HG02759 (cell line): ENCODE results near the gene FKRP.
A peak's percentile ranks its signal among the peaks of the same experiment; 100 is the strongest.

Experiments
- ATAC-seq: cut with Tn5 transposase; IDR thresholded peaks from one replicate; pipeline ENCODE4 v1.9.1; 2021; ENCODE audit warnings: mild to moderate bottlenecking, moderate library complexity; ENCODE audit not compliant: unreplicated experiment

Gene FKRP

DNA sequence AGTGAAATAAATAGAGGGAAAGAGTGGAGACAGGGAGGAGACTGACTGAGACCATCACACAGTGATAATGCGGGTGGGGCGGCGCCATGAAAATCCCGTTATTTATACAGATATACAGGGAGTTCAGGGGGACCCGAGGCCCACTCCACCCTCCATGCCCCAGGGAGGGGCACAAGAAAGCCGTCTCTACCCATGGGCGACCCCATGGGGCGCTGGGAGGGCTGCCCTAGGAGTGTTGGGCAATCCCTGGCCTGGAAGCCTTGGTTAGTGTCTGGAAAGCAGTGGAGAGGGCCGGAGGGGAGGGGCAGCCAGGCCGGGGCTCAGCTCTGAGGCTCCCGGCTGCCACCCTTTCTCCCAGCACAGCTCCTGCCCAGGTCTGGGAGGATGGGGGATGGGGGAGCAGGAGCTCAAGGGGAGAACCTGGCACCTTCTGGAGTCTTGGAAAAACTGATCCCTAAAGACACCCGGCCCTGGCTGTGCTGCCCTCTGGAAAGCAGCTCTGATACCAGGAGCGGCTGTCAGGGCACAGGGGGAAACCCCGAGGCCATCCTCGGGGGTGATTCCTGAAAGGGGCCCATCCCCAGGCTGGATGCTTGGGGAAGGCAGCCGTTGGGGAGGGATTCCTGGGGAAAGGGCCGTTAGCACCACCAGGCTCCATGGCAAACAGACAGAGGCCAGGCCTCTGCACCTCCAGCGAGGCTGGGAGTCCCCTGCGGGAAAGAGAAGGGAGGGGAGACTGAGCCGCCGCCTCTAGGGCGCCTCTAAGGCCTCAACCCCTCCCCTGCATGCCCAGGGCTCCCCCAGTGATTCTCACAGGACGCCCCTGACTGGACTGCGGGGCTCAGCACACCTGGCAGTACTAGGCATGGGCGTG, 26.0 kb upstream of the FKRP start:
- ATAC-seq = no peak

DNA sequence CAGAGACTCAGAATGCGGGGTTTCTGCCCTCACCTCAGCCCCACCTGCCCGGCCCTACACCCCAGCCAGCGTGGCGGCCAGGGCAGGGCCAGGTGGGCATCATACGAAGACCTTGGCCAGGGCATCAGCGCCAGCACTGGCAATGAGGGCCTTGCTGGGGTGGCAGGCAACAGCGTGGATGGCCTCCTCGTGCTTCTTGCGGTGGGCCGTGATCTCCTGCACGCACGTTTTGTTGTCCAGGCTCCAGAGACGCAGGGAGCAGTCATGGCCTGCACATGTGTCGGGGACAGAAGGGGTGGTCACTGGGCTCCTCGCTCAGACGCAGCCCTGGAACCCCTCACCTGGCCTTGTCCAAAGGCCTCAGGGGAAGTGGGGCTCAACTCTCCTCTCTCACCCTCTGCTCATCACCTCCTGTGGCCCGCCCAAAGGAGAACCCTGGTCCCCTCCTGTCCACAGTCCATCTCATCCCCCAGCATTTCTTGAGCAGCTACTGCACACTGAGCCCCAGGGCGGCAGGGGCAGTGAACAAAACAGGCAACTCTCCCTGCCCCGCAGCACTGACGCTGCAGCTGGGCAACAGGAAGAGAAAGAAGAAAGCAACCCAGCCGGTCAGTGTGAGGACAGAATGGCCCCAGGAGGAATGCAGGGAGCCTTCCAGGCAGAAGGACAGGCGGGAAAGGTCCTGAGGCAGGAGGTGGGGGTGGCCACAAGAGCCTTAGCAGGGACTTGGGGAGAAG, 25.2 kb upstream of the FKRP start:
- no peak for ATAC-seq

DNA sequence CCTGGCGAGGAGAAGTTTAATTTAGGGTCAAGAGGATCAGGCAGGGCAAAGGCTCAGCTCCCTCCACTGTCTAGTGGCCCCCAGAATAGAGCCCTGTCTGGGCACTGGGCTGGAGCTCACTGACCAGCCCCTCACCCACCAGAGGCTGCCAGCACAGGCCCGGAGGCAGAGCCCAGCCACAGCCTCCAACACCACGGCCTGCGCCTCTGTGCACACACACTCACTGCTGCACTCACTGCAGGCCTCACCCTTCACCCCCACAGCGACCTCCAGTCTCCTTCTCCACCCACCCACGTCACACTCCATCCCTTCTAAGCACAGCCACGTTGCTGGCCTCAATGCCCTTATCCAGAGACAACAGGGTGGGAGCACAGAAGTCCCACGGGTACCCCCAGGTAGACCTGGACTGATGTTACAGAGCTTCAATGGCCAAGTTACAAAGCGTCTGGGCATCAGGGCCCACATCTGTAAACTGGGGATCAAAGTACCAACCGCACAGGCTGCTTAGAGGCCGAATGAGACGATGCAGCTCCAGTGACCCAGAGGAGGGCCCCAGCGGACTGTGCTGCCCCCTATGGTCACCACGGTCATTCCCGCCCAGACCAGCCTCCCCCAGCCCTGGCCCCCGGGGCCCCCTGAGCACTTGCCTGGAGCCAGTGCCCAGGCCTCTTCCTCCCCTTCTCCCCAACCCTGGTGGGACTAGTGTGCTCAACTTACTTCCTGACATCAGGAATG, 24.4 kb upstream of the FKRP start:
- no peak for ATAC-seq

DNA sequence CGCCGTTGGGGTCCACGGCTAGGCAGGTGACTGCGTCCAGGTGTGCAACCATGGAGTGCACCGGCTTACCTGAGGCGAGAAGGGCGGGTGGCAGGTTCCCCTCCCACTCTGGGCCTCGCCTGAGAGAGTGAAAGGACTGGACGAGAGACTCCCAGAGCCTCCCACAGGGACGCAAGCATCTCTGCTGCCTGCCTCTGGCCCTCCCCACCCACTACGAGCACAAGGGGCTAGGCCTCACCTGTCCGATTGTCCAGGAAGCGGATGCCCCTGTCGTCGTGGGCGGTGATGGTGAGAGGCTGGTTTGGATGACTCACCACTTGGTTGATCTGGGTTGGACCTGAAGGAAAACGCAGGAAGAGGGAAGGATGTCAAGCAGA, 23.9 kb upstream of the FKRP start:
- ATAC-seq = no peak

DNA sequence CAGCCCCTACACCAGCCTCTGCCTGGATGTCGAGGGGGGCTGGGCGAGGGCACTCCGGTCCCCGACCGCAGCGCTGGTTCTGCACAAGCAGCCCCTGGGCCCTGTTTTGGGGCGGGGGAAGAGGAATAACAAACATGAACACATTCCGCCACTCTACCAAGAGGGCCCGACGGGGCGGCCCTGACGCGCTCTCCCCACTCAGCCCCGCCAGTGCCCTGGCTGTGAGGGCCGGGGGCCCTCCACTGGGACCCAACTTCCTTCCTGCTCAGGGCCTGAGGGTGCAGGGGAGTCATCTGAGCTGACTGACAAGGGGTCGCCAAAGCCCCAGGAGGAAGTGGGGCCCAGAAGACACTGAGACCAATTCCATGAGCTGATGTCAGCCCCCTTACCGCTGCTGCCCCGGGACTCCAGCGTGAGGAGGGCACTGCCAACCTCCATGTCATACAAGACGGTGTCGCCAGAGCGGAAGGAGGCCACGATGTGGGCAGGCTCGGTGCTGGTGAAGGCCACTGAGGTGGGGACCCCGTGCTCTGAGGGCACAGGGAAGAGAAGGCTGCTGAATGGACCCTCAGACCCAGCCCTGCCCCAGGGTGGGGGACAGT, 23.3 kb upstream of the FKRP start:
- ATAC-seq = no peak

DNA sequence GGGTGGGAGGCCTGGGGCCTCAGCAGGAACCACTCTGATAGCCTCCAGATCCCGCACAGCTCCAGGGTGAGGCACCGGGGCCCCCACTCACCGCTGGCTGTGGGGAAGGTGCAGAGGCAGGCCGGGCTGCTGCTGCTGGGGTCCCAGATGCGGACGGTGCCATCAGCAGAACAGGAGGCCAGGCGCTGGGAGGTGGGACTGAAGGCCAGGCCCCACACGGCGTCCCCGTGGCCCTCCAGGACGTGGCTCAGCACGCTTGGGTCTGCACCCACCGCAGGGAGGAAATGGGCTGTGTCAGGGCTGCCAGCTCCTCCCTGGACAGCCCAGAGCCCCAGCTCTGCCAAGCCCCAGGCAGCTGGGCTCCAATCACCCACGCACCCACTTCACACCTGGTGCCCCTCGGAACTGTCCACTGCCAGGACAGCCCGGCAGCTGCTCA, 22.8 kb upstream of the FKRP start:
- ATAC-seq = no peak

DNA sequence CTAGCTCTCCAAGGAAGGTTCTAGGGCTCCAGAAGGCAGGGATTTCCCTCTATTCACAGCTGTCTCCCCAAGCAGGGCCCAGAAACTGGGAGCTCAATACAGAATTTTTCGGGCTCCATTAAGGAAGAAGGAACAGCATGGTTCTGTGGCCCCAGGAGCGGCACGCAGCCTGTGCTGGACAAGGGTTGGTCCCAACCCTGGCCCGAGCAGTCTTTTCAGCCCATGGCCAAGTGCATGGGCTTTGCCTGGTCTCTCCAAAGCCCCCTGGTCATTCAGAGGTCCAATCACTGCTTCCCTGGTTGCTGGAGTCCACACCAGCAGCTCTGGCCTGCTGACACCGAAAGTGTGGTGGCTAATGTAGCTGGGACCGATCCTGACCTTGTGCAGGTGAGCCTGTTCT, 22.4 kb upstream of the FKRP start:
- no peak for ATAC-seq

DNA sequence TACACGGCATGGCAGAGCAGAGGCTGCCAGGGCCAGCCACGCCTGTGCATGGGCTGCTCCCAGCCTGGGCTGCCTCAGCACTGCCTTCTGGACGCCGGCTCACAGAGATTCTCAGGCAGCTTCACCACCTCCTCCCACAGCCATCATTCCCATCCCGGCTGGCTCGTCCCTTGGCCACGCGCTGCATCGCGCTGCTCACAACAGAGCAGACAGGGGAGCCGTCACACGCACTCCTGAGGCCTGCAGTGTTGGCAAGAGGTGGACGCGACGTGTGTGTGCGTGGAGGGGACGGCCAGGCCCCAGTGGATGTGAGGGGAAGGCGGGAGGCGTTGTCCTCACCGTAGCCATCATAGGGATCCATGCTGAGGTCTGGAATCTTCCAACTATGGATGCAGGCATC, 21.4 kb upstream of the FKRP start:
- ATAC-seq = no peak

DNA sequence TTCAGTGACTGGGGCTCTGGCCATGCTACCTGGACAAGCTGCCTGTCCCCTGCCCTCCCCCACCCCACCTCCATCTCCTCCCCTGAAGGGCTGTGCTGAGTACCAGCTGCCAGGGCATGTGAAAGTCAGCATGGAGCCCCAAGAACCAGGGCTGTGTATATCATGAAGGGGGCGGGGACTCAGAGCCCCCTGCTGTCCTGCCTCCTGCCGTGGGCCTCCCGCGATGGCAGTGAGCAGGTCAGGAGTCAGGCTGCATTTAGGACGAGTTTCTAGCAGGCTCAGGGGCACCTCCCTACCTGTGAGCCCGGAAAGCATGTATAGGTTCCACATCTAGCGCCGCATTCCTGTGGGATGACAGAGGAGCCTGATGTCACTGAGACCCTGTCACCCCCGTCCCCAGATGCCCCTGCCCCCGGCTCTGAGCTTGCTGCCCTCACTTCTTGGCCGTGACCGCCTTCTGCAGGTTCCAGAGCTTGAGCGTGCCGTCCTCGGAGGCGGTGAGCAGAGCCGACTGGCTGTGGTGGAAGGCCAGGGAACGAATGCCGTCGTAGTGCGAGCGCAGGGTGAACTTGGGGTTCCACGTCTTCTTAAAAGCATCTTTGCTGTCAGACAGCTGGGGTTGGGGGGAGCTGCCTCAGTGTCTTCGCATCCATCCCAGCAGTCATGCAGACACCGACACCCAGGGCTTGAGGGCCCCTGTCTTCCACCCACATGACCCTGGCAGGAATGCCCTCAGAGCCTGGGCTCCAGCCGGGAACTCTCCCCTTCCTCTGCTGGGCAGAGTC, 20.6 kb upstream of the FKRP start:
- ATAC-seq = no peak

DNA sequence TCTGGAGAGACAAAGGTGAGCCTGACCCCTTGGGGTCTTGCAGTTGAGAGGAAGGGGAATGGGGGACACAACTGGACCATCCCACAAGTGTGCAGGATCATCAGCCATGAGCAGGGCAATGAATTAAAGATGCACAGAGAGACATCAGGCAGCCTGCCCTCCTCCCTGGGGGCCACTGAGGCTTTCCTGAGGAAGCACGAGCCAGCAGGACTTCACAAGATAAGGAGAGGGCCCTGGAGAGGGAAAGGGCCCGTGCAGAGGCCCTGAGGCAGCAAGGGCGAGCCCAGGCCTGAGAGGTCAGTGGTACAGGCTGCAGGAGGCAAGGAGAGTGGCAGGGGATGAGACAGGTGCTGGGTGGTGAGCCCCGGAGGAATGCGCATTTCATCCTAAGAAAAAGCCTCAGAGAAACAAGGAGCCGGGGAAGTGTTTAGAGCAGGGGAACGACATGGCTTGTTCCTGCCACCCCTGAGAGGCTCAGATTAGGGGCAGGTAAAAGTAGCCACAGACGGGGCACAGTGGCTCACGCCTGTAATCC, 19.9 kb upstream of the FKRP start:
- no peak for ATAC-seq

DNA sequence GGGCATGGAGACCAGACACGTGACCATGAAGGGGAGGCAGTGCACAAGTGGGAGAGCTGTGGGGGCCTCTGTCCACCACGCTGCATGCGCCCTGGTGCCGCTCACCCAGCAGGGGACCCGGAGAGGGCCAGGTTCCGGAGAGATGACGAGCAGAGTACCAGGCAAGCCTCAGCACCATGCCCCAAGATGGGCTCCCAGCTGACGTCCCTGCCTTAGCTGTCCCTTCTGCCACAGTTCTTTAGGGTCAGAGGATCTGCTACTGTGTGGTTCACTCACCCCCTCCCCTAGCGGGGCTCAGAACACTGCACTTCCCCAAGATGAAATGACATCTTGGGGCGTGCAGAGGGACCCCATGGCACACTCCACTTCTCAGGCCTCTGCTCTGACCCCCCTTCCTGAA, 19.3 kb upstream of the FKRP start:
- ATAC-seq = no peak

DNA sequence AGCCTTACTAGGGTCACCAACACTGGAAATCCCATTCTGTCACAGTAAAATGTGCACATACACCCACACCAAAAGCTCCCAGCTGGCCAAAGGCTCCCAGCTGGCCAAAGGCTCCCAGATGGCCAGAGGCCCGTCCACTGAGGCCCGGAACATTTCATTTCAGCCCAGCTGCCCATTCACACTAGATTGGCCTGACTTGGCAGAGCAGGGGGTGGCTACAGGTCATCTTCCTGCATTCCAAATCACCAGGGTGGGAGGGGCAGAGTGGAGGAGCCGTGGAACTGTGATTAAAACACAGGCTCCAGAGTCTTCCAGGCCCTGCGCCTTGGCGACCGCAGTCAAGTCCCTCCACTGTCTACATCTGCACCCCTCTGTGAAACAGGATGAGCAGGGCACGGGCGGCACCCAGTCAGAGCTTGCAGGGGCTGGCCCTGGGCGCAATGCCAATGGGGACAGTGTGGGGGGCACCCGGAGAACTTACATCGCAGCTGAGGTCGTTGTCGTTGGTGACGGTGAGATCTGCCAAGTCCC, 18.8 kb upstream of the FKRP start:
- no peak for ATAC-seq

DNA sequence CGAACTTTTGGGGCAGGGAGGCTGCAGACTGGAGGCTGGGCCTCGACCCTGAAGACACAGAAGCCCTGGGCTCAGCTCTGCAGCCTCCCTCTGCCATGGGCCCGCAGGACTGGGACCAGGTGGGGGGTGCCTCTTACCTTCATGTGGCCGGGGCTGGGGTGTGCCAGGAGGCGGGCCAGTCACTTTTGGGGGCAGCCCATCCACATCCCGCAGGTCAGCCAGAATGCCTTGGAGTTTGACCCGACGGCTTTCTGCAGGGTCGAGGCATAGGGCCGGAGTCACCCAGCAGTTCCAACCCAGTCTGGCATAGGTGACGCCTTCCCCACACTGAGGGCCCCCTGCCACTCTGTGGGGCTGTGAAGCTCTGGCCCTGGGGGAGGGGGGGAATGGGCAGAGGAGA, 18.1 kb upstream of the FKRP start:
- no peak for ATAC-seq

DNA sequence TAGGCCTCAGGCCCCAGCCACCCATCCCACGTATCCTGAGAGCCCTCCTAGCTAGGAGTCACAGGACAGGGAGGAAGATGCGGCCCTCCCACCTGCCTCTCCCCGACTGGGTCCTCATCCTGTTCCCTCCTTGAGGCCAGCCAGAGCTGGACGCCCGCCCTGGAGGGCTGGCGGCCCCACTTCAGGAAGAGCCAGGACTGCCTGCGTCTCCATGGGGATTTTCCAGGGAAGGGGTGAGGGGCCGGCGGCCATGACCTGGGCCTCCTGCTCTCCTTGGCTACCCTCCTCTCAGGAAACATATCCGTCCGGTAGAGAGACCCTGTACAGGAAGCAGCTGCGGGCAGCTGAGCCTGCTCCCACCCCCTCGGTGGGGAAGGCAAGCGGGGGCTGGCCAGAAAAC, 17.6 kb upstream of the FKRP start:
- ATAC-seq = no peak

DNA sequence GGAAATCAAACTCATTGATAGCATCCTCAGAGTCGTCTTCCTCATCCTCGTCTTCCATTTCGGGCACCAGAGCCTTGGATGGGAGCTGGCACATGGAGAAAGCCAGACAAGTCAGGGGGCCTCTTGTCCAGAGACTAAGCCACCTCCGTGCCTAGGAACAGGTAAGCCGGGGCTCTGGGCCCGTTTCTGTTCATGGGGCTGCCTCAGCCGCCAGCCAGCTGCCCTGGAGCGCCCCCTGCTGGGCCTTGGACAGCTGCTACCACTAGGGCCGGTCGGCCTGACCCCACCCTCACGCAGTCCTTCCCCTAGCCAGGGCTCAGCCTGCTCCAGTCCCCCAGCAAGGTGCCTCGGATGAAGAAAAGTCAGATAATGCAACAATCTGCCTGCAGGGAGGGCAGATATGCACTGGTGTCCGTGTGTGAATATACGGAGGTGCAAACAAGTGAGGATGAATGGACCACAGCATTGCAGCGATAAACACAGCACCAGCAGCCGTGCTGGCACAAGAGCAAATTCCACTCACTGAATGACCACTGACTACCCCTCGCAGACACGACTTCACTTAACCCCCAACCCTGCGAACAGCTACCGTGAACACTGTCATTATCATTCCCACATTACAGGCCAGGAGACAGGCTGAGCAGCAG, 17.0 kb upstream of the FKRP start:
- peak; percentile 54 for ATAC-seq

DNA sequence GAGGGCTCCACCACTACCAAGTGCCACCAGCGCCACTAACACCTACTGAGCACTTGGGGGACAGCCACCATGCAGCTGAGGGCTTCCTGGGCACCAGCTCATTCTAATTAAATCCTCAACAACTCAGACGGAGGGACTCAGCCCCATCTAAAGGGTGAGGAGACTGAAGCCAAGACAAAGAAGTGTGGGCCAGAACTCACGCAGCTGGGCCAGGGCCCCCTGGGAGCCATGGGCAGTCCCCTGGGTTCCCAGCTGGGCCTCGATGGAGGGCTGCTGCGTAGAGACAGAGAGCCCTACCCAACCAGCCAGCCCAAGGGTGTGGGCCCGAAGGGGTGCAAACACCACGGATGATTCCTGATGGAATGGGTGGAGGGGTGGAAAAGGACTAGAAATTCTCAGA, 16.2 kb upstream of the FKRP start:
- no peak for ATAC-seq

DNA sequence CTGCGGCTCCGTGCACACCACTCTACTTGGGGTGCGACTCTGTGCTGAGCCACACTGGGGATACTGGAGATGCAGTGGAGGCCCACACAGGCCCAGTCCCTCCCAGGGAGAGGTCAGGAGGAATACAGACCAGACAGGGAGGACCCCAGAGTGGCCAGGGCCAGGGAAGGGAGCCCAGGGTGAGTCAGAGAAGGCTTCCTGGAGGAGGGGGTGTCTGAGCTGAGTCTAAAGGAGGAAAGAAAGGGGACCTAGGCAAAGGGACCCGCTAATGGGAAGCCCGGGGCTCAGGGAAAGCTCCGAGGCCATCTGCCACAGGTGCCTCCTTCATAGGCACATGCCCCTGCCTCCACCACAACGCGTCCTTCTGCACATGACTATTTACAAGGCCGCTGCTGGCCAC, 15.7 kb upstream of the FKRP start:
- no peak for ATAC-seq

DNA sequence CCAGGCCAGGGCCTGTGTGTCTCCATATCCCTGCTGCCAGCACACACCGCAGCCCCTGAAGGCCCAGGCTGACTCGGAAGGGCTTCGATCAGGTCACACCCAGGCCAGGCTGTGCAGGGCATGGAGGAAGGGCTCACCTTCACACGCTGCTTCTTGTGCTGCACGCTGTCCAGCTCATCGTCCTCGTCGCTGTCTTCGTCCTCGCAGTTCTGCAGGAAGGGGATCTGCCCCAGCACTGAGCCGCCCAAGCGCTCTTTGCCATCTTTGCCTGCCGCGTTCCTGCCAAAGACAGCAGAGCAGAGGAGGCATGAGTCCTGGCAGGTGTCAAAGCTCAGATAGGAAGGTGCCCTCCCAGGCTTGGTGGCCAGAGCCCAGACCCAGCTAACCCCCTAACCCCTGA, 15.3 kb upstream of the FKRP start:
- no peak for ATAC-seq

DNA sequence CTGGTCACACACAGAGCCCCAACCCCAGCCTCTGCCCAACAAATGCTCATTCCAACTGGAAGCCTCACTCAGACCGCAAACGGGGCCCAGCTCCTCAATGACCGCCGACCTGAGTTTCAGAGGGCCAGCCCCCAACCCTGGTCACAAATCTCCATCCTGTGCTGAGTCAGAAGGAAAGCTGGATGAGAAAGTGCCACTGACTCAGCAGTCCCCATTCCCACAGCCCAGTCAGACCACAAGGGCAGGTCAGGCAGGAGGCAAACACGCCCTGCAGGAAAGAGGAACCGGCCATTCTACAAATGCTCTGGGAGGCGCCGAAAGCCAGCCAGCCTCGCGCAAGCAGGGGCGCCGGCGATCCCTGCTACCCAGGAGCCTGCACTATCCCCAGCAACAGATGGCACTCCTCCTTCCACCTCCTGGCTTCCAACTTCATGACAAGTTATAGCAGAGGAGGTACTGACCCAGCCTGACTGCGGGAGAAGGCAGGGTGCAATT, 14.8 kb upstream of the FKRP start:
- no peak for ATAC-seq
